Upper lobe of right lung (tissue), 1 donor: ENCODE results near the gene AFDN. TPM values are rescaled to one million over a fixed set of nuclear protein-coding genes. Genes with fewer than 3 reads are reported as not detected.

Experiments
- ATAC-seq: fragments of 200-7000 bp; cut with Tn5 transposase; one replicate; pipeline ENCODE4 v1.9.1; 2020; ENCODE audit warnings: mild to moderate bottlenecking, moderate library complexity
- DNase-seq: peaks from one replicate; pipeline ENCODE4 v3.0.0-alpha.2; 2020
- H3K27ac ChIP-seq: fragments of 200-600 bp; one replicate; pipeline ENCODE4 v1.8.0; 2022
- H3K27me3 ChIP-seq: fragments of 200-600 bp; one replicate; pipeline ENCODE4 v1.8.0; 2022; ENCODE audit warnings: mild to moderate bottlenecking
- H3K36me3 ChIP-seq: fragments of 200-600 bp; one replicate; pipeline ENCODE4 v1.8.0; 2022
- H3K4me1 ChIP-seq: fragments of 200-600 bp; one replicate; pipeline ENCODE4 v1.8.0; 2022
- H3K4me3 ChIP-seq: fragments of 200-600 bp; one replicate; pipeline ENCODE4 v1.8.0; 2022; ENCODE audit warnings: mild to moderate bottlenecking
- H3K9me3 ChIP-seq: fragments of 200-600 bp; one replicate; pipeline ENCODE4 v1.8.0; 2022
- intact Hi-C: fragments of 100-400 bp; cut with DNase I; formaldehyde crosslinking; loops from one replicate; pipeline ENCODE4 v1.11.0; 2022
- total RNA-seq: library from RNA; stranded (reverse); fragmentation: NEBNext Ultra II Directional; extraction: Animal tissue kit (Norgen Biotek cat#: 25700); gene quantifications from one replicate; pipeline ENCODE4 v1.2.1, GENCODE V29; 2021
- TF ChIP-seq, protein P1 (sequence below): fragments of 200-600 bp; IDR thresholded peaks from one replicate; pipeline ENCODE4 v1.8.0; 2022; ENCODE audit warnings: antibody characterized with exemption
- donor health status: DM: no; HTN: yes; CAD: no; lungs with severe emphysema.

AFDN gene
- total RNA-seq, 1 donor from 2014 or later, result 179 TPM

DNA sequence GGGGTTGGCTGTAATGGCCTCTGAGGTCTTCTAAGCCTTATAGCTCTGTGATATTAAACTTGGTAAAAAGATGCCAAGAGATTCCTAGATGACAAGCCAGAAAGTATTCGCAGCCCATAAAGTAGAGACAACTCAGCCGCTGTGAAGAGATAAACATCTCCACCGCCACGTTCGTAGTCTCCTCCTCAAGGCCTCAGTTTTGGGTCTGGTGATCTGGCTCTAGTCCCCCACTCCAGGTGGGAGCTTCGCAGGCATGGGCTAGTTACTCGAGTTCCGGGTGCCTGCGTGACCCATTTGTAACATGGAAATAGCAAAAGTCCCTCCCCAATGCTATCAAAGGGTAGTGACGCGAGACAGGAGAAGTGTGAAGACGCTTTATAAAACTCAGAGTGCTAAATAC, 28.3 kb upstream of the AFDN start:
- TF ChIP-seq, protein P1, sequence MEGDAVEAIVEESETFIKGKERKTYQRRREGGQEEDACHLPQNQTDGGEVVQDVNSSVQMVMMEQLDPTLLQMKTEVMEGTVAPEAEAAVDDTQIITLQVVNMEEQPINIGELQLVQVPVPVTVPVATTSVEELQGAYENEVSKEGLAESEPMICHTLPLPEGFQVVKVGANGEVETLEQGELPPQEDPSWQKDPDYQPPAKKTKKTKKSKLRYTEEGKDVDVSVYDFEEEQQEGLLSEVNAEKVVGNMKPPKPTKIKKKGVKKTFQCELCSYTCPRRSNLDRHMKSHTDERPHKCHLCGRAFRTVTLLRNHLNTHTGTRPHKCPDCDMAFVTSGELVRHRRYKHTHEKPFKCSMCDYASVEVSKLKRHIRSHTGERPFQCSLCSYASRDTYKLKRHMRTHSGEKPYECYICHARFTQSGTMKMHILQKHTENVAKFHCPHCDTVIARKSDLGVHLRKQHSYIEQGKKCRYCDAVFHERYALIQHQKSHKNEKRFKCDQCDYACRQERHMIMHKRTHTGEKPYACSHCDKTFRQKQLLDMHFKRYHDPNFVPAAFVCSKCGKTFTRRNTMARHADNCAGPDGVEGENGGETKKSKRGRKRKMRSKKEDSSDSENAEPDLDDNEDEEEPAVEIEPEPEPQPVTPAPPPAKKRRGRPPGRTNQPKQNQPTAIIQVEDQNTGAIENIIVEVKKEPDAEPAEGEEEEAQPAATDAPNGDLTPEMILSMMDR, result no peak
- intact Hi-C loops, result no loop called here
- Histone ChIP-seq H3K4me1 (no peaks in the 10 kb centered on the region), H3K36me3 (no peaks in the 10 kb centered on the region), H3K27ac (no peak overlapping the region), H3K27me3 (peaks cover 6% of the 10 kb centered on the region), H3K9me3 (no peaks in the 10 kb centered on the region), H3K4me3 (no peak overlapping the region)
- ATAC-seq, result no peak
- no peak for DNase-seq

DNA sequence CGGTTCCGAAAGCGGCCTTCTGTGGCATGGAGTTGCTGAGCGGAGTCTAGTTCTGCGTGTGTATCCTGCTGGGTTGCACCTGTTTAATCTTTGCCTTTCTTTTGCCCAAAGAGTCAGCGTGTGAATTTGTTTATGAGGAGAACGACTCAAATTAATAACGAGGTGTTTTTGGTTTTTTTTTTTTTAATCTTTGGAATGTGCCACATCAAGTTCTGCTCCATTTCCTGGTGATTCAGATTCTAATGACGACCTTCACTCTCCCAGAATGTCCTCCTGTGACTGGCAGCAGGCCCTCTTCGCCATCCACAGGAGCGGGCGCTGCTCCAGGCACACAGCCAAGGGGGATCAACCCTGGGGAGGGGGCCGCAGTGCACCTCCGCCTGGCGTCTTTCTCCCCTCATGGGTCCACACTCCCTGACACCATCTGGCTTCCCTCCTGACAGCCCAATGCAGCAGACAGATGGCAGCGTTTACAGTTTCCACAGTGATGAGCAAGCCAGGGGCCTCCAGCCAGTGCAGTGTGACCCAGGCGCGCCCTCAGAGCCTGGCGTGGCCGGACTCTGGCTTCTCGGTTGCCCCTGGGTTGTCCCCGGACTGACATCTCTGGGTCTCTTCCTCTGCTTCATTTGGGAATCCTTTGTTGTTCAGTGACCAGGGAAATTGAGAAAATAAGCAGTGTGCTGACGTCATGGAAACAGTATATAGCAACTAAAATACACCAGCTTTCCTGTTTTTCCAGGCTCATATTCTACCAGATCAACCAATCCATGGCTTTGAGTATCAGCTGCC, 27.5 kb upstream of the AFDN start:
- intact Hi-C loops, result no loop called here

DNA sequence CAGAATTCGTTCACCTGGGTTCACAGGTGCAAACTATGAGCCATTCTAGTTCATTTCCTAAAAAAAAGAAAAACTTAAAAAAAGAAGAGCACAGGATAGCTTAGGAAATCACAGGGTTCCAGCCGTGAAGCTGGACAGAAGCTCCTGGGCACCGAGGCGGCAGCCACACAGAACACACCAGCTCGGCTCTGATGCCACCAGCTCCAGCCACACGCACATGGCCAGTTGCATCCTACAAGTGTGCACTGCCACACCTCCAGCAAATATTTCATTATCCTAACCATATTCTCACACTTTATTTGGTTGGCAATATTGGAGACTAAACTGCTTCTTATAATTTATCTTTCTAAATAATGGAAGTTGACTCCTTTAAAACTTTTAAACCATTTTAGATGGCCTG, 26.2 kb upstream of the AFDN start:
- no peaks in the 10 kb centered on the region for H3K9me3 ChIP-seq
- DNase-seq, result no peak
- ATAC-seq, result no peak
- H3K27me3 ChIP-seq, result peaks cover 6% of the 10 kb centered on the region
- H3K4me3 ChIP-seq, result no peak overlapping the region
- intact Hi-C loops, result no loop called here
- TF ChIP-seq, protein P1, result no peak
- no peak overlapping the region for H3K27ac ChIP-seq
- H3K4me1 ChIP-seq, result no peaks in the 10 kb centered on the region
- no peaks in the 10 kb centered on the region for H3K36me3 ChIP-seq

More for the DNA sequence above, 27.5 kb upstream of the AFDN start:
- Histone ChIP-seq H3K27ac (no peak overlapping the region), H3K27me3 (peaks cover 6% of the 10 kb centered on the region), H3K36me3 (no peaks in the 10 kb centered on the region), H3K9me3 (no peaks in the 10 kb centered on the region), H3K4me3 (no peak overlapping the region), H3K4me1 (no peaks in the 10 kb centered on the region)
- no peak for DNase-seq
- TF ChIP-seq, protein P1, result no peak
- no peak for ATAC-seq

DNA sequence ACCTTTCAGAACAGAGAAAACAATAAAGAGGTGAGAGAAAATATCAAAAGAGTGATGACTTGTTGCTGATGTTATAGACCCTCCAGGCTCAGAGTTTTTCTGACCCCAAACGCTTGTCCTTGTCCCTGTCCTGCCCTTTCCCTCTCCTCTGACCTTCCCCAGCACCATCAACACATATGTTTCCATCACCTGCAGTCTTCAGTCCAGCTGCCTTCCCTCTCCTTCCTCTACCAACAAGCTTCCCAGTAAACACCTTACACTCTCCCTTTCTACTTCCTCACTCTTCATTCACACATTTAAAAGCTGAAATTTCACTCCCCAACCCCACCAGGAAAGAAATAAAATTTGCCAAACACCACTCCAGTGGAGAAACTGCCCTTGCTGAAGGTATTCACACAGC, 25.4 kb upstream of the AFDN start:
- H3K36me3 ChIP-seq, result no peaks in the 10 kb centered on the region
- H3K9me3 ChIP-seq, result no peaks in the 10 kb centered on the region
- TF ChIP-seq, protein P1, result no peak
- no peak overlapping the region for H3K27ac ChIP-seq
- DNase-seq, result no peak
- H3K4me1 ChIP-seq, result no peaks in the 10 kb centered on the region
- peaks cover 4% of the 10 kb centered on the region for H3K27me3 ChIP-seq
- intact Hi-C loops, result no loop called here
- no peak overlapping the region for H3K4me3 ChIP-seq
- ATAC-seq, result no peak

DNA sequence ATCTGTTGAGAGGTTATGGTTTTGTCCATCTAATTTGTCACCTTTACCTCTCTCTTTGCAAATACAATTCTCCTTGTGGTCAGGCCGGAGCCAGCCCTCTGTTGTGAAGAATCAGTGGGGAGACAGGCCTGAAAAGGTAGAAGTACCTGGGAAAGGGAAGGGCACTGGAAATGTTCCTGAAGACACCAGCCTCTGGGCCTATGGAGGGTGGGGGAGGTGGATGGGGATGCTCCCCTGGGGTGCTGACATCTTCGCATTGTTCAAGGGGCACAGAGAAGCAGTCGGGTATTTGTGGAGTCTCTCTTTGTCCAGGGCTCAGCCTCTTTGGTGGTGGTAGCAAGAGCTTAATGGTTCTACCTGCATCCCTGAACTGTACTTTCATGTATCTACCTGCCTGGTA, 24.4 kb upstream of the AFDN start:
- intact Hi-C loops, result no loop called here
- Histone ChIP-seq H3K27ac (no peak overlapping the region), H3K4me3 (no peak overlapping the region), H3K36me3 (no peaks in the 10 kb centered on the region), H3K4me1 (no peaks in the 10 kb centered on the region), H3K9me3 (no peaks in the 10 kb centered on the region), H3K27me3 (no peaks in the 10 kb centered on the region)
- TF ChIP-seq, protein P1, result no peak
- ATAC-seq (no peak), DNase-seq (no peak)

DNA sequence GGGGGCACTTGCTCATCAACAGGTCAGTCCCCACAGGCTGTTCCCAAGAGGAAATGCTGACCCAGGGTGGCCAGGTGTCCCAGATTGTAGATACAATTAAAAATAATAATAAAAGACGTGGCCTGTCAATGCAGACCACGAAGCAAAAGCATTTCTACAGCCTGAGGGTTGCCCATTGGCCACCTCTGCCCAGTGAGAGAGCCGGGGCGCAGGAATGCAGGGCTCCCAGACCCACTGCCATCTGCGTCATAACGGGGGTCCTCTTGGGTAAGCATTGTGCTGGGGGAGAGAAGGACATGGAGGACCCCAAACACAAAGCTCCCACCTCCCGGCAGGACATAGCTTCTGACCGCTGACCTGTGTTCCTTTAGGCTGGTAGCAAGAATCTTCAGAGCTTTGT, 22.9 kb upstream of the AFDN start:
- TF ChIP-seq, protein P1, result no peak
- H3K4me1 ChIP-seq, result no peaks in the 10 kb centered on the region
- H3K36me3 ChIP-seq, result no peaks in the 10 kb centered on the region
- DNase-seq (no peak), ATAC-seq (no peak)
- no peaks in the 10 kb centered on the region for H3K27me3 ChIP-seq
- no peaks in the 10 kb centered on the region for H3K9me3 ChIP-seq
- intact Hi-C loops, result no loop called here
- H3K4me3 ChIP-seq, result no peak overlapping the region
- no peak overlapping the region for H3K27ac ChIP-seq
